ENCODE data around the gene KRT1.

- TF ChIP-seq EZH2 (optimal IDR thresholded peaks at IDR 0.05; ENCODE audit: low read depth, low read length): no peak
- TF ChIP-seq, protein P1, sequence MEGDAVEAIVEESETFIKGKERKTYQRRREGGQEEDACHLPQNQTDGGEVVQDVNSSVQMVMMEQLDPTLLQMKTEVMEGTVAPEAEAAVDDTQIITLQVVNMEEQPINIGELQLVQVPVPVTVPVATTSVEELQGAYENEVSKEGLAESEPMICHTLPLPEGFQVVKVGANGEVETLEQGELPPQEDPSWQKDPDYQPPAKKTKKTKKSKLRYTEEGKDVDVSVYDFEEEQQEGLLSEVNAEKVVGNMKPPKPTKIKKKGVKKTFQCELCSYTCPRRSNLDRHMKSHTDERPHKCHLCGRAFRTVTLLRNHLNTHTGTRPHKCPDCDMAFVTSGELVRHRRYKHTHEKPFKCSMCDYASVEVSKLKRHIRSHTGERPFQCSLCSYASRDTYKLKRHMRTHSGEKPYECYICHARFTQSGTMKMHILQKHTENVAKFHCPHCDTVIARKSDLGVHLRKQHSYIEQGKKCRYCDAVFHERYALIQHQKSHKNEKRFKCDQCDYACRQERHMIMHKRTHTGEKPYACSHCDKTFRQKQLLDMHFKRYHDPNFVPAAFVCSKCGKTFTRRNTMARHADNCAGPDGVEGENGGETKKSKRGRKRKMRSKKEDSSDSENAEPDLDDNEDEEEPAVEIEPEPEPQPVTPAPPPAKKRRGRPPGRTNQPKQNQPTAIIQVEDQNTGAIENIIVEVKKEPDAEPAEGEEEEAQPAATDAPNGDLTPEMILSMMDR (IDR thresholded peaks at IDR 0.05; ENCODE audit: low read length): no peak
- TF ChIP-seq EZH2phosphoT487 (IDR thresholded peaks at IDR 0.05; ENCODE audit: low read length): no peak
Measured at GRCh38 chr12:52683575-52684300, 3.5 kb upstream of the KRT1 start.
